Measurements from ENCODE around the gene EEFSEC. TPM values are rescaled to one million over a fixed set of nuclear protein-coding genes. Genes with fewer than 3 reads are reported as not detected.

EEFSEC gene
- total RNA-seq, 2 donors from 2014 or later: 20.8 to 32.7 TPM

- ATAC-seq (no peak), DNase-seq (ENCODE audit: low spot score) (no peak)
- Mint-ChIP-seq H3K27me3 (no peaks in the 10 kb centered on the region), H3K9me3 (no peaks in the 10 kb centered on the region), H3K27ac (no peak overlapping the region), H3K4me1 (ENCODE audit: low read depth in 2 of 2) (no peaks in the 10 kb centered on the region), H3K4me3 (no peak overlapping the region), H3K36me3 (no peaks in the 10 kb centered on the region)
Measured at GRCh38 chr3:128274837-128275236, 121.6 kb downstream of the EEFSEC start.

DNA sequence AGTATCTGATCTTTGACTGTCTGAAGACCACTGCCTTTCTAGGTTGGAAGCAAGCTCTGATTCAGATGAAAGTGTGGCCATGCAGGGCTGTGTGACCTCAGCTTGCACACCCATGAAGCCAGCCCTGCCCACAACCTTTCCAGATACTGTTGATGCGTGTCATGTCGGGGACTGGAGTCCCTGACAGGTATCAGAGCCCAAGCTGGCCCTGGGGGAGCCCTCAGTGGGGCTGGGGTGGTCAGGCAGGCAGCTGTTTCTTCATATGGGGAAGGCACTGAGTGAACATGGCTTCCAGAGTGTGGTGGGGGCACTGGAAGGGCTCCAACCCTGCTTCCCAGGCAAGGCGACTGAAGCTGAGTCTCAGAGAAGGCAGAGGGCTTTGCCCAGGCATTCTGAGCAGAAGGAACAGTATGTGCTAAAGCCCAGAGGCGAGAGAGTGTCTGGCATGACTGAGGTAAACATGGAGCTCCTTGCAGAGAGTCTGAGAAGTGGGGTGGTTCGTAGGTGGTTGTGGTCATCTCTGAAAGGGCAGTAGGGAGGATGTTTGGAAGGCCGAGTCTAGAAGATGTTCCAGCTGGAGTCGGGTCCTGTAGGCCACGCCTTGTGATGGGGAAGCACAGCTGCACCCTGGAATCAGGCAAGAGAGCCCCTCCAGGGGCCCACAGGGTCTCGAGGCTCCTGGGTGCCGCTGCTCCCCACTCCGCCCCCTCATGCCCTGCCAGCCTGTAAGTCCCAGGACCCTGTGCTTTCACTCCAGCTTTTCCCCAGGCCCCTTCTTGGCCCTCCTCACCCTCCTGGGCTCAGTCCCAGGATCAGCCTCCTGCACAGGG lies 122.2 kb downstream of the EEFSEC start:
- H3K27me3 Mint-ChIP-seq: no peaks in the 10 kb centered on the region
- no peak overlapping the region for H3K4me3 Mint-ChIP-seq
- no peak for DNase-seq (ENCODE audit: low spot score)
- no peaks in the 10 kb centered on the region for H3K9me3 Mint-ChIP-seq
- no peaks in the 10 kb centered on the region for H3K36me3 Mint-ChIP-seq
- ATAC-seq: no peak
- no peak overlapping the region for H3K27ac Mint-ChIP-seq
- H3K4me1 Mint-ChIP-seq (ENCODE audit: low read depth in 2 of 2): no peaks in the 10 kb centered on the region

GRCh38 chr3:128276146-128276435 lies 122.8 kb downstream of the EEFSEC start:
- H3K9me3 Mint-ChIP-seq: no peaks in the 10 kb centered on the region
- no peak for ATAC-seq
- H3K4me1 Mint-ChIP-seq (ENCODE audit: low read depth in 2 of 2): peaks cover 0 to 3% of the 10 kb centered on the region in 2 donors
- DNase-seq (ENCODE audit: low spot score): no peak
- H3K27ac Mint-ChIP-seq: no peak overlapping the region
- no peak overlapping the region for H3K4me3 Mint-ChIP-seq
- no peaks in the 10 kb centered on the region for H3K27me3 Mint-ChIP-seq
- no peaks in the 10 kb centered on the region for H3K36me3 Mint-ChIP-seq

DNA sequence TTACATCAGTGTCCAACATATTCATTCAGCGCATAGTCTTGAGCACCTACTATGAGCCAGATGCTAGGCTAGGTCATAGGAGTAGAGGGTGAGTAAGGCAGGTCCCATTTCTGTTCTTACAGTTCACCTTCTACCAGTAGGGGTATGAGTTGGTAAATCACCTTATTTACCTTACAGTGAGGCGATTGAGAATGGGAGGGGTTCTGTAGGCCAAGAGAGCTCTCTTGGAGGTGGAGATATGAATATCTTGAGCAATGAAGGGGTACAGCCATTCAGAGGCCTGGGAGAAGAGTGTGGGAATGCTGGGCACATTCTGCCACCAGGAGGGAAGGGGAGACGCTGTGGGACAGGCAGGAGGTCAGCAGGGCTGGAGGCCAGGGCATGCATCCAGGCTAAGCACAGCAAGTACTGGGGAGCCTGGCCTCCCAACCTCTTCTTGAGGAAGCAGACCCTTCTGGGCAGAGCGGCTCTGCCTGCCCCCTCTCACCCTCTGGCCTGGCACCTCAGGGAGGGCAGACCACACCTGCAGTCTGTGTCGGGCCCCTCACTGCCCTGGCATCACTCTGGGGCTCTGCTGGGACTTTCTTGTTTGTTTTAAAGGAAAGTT lies 123.4 kb downstream of the EEFSEC start:
- no peak for DNase-seq (ENCODE audit: low spot score)
- Mint-ChIP-seq H3K4me1 (ENCODE audit: low read depth in 2 of 2) (peaks cover 0 to 3% of the 10 kb centered on the region in 2 donors), H3K27ac (no peak overlapping the region), H3K9me3 (no peaks in the 10 kb centered on the region), H3K36me3 (no peaks in the 10 kb centered on the region), H3K4me3 (no peak overlapping the region), H3K27me3 (no peaks in the 10 kb centered on the region)
- peak in 1 of 2 donors; percentile 6 for ATAC-seq

- peaks cover 0 to 3% of the 10 kb centered on the region in 2 donors for H3K4me1 Mint-ChIP-seq (ENCODE audit: low read depth in 2 of 2)
- H3K27ac Mint-ChIP-seq: no peak overlapping the region
- DNase-seq (ENCODE audit: low spot score) (no peak), ATAC-seq (no peak)
- no peaks in the 10 kb centered on the region for H3K27me3 Mint-ChIP-seq
- no peaks in the 10 kb centered on the region for H3K9me3 Mint-ChIP-seq
- H3K4me3 Mint-ChIP-seq: no peak overlapping the region
- no peaks in the 10 kb centered on the region for H3K36me3 Mint-ChIP-seq
Measured at GRCh38 chr3:128277378-128278069, 124.2 kb downstream of the EEFSEC start.

GRCh38 chr3:128278130-128278529 lies 124.8 kb downstream of the EEFSEC start:
- peaks cover 0 to 3% of the 10 kb centered on the region in 2 donors for H3K4me1 Mint-ChIP-seq (ENCODE audit: low read depth in 2 of 2)
- H3K36me3 Mint-ChIP-seq: no peaks in the 10 kb centered on the region
- no peak overlapping the region for H3K4me3 Mint-ChIP-seq
- ATAC-seq (no peak), DNase-seq (ENCODE audit: low spot score) (no peak)
- no peak overlapping the region for H3K27ac Mint-ChIP-seq
- H3K9me3 Mint-ChIP-seq: no peaks in the 10 kb centered on the region
- H3K27me3 Mint-ChIP-seq: no peaks in the 10 kb centered on the region

DNA sequence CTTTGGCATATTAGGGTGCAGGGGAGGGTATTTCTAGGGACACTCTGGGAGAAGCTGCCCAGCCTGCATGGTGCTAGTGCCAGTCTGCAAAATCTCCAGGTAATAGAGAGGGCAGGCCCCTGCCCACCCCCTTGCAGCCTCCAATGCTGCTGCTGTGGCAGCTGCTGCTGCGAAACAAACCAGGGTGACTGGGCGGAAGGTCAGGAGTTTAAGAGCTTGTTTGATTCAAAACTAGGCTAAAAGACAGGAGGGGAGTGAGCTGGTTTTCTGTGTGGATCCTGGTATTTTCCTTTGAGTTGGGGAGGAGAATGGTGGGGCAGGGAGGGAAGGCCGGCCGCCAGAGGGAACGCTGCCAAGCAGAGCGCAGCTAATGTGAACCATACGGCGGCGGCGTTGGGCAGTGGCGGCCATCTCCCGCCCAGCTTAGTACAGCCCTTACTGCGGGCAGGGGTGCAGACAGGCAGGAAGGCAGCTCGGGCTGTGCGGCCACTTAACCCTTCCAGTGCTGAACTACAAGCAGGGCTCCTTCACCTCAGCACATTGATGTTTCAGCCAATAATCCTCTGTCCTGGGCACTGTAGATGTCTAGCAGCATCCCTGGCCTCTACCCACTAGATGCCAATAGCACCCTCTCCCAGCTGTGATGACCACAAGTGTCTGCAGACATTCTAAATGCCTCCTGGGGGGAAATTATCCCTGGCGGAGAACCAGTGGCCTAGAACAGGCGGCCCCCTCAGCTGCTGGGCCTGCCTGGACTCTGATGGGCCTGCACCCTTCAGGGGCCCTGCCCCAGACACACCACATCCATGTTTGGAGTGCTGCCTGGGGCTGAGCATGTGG lies 125.7 kb downstream of the EEFSEC start:
- Mint-ChIP-seq H3K9me3 (no peaks in the 10 kb centered on the region), H3K27ac (no peak overlapping the region)
- DNase-seq (ENCODE audit: low spot score): no peak

GRCh38 chr3:128279601-128279880 lies 126.3 kb downstream of the EEFSEC start:
- Mint-ChIP-seq H3K36me3 (no peaks in the 10 kb centered on the region), H3K27ac (no peak overlapping the region), H3K9me3 (no peaks in the 10 kb centered on the region), H3K4me3 (no peak overlapping the region), H3K27me3 (no peaks in the 10 kb centered on the region), H3K4me1 (ENCODE audit: low read depth in 2 of 2) (peaks cover 0 to 3% of the 10 kb centered on the region in 2 donors)
- ATAC-seq (no peak), DNase-seq (ENCODE audit: low spot score) (no peak)

More for the DNA sequence above, 125.7 kb downstream of the EEFSEC start:
- no peak for ATAC-seq
- Mint-ChIP-seq H3K4me1 (ENCODE audit: low read depth in 2 of 2) (peaks cover 0 to 3% of the 10 kb centered on the region in 2 donors), H3K27me3 (no peaks in the 10 kb centered on the region), H3K36me3 (no peaks in the 10 kb centered on the region), H3K4me3 (no peak overlapping the region)

DNA sequence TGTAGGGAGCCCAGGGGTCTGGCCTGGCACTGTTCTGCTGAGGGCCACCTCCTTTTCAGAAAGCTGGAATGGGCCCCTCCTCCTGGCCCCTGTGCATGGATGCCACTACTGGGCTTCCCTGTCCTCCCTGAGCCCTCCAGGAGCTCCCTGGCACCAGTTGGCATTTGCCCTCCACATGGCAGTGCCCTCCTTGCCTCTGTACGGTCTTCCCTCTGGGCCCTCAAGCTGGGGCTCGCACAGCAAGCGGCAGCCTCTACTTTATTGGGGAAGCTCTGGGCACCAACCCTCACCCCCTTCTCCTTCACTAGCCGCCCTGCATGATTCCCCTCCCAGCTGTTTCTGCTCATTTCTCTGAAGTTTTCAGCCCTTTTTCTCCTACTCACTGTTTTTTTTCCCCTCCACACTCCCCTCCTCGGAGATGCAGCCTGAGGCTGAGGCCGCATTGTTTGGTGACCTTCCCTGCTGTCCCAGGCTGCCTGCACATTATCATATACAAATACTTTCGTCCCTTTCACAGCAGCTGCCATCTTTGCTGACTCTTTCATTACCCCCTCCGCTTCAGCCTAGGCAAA lies 127.3 kb downstream of the EEFSEC start:
- H3K4me1 Mint-ChIP-seq (ENCODE audit: low read depth in 2 of 2): peaks cover 0 to 6% of the 10 kb centered on the region in 2 donors
- H3K27me3 Mint-ChIP-seq: no peaks in the 10 kb centered on the region
- H3K27ac Mint-ChIP-seq: peak overlapping the region in 1 of 2 donors; percentile 28
- no peaks in the 10 kb centered on the region for H3K36me3 Mint-ChIP-seq
- ATAC-seq: no peak
- no peak for DNase-seq (ENCODE audit: low spot score)
- no peaks in the 10 kb centered on the region for H3K9me3 Mint-ChIP-seq
- no peak overlapping the region for H3K4me3 Mint-ChIP-seq

GRCh38 chr3:128281056-128281455 lies 127.8 kb downstream of the EEFSEC start:
- Mint-ChIP-seq H3K4me3 (no peak overlapping the region), H3K27me3 (no peaks in the 10 kb centered on the region), H3K36me3 (no peaks in the 10 kb centered on the region), H3K9me3 (no peaks in the 10 kb centered on the region), H3K4me1 (ENCODE audit: low read depth in 2 of 2) (peaks cover 0 to 6% of the 10 kb centered on the region in 2 donors), H3K27ac (peak overlapping the region in 1 of 2 donors; percentile 28)
- no peak for DNase-seq (ENCODE audit: low spot score)
- ATAC-seq: no peak

- Mint-ChIP-seq H3K4me1 (ENCODE audit: low read depth in 2 of 2) (peaks cover 0 to 6% of the 10 kb centered on the region in 2 donors), H3K27me3 (no peaks in the 10 kb centered on the region), H3K27ac (no peak overlapping the region), H3K36me3 (no peaks in the 10 kb centered on the region), H3K4me3 (no peak overlapping the region), H3K9me3 (no peaks in the 10 kb centered on the region)
- DNase-seq (ENCODE audit: low spot score): no peak
- no peak for ATAC-seq
Measured at GRCh38 chr3:128281461-128282367, 128.4 kb downstream of the EEFSEC start.

DNA sequence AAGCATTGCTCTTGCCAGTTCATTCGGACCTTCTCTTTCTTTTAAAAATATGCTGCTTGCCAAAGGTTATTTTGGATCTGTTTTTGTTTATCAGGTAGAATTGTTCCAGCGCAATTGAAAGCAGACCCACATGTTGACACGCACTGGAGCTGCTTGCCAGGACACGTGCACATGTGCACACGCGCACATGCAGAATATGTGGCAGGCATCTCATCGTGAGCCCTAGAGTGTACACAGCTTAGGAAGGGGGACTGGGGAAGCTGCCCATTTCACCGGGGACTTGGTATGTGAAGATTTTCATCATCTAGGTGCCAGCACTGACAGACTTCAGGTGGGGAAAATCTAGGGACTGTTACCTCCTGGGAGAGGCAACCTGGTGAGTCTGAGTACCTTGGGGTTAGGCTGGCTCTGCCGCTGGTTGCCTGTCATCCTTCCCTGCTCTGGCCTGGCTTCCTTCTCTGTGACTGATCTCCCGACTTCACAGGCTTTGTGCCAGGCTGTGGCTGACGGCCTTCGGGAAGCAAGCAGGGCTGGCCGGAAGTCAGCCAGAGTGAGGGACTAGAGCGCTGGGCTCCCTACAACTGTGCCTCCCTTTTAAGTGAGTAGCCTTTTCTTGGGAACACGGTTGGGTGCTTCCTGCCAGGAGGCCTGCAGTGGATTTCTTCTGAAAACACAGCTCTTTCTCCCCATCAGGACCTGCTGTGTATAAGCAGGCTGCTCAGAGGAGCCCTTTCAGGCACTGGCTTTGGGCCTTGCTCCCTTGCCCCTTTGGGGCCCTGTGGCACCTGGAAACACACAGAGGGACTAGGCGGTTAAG lies 129.3 kb downstream of the EEFSEC start:
- Mint-ChIP-seq H3K36me3 (no peaks in the 10 kb centered on the region), H3K27me3 (no peaks in the 10 kb centered on the region)
- no peak for ATAC-seq

More for the DNA sequence above, 129.3 kb downstream of the EEFSEC start:
- H3K27ac Mint-ChIP-seq: no peak overlapping the region
- no peak for DNase-seq (ENCODE audit: low spot score)
- H3K9me3 Mint-ChIP-seq: no peaks in the 10 kb centered on the region
- peaks cover 0 to 6% of the 10 kb centered on the region in 2 donors for H3K4me1 Mint-ChIP-seq (ENCODE audit: low read depth in 2 of 2)
- H3K4me3 Mint-ChIP-seq: no peak overlapping the region

Measured in natural killer cell treated with Interleukin-12 subunit alpha and Interleukin-12 subunit beta and Interleukin-15 and Interleukin-18, amount 100 ng/mL, for 72 hours (primary cell).